CD4-positive, alpha-beta T cell treated with Interleukin-17A for 4 hours (primary cell): ENCODE results near the gene FGF22.

Source experiments
- DNase-seq: peaks from one replicate; pipeline ENCODE4 v3.0.0-alpha.2; 2020; ENCODE audit warnings: mixed read lengths

The FGF22 gene

DNA sequence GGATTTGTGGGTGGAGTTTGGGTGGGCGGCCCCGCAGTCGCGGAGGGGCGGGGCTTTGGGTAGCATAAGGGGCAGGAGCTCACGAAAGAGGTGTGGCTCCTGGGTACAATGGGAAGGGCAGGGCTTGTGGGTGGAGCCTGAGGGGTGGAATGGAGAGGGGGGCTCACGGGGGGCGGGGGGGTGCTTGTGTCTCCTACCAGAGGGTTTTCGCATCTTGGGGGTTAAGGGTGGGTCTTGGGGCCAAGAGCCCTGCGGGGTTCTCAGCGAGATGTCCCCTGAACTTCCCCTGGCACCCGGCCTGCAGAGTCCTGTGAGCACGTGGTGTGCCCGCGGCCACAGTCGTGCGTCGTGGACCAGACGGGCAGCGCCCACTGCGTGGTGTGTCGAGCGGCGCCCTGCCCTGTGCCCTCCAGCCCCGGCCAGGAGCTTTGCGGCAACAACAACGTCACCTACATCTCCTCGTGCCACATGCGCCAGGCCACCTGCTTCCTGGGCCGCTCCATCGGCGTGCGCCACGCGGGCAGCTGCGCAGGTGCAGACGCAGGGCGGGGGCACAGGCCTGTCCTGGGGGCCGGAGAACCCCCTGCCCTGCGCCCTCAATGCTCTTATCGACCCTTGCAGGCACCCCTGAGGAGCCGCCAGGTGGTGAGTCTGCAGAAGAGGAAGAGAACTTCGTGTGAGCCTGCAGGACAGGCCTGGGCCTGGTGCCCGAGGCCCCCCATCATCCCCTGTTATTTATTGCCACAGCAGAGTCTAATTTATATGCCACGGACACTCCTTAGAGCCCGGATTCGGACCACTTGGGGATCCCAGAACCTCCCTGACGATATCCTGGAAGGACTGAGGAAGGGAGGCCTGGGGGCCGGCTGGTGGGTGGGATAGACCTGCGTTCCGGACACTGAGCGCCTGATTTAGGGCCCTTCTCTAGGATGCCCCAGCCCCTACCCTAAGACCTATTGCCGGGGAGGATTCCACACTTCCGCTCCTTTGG lies 41.6 kb downstream of the FGF22 start:
- DNase-seq: peak; percentile 90

DNA sequence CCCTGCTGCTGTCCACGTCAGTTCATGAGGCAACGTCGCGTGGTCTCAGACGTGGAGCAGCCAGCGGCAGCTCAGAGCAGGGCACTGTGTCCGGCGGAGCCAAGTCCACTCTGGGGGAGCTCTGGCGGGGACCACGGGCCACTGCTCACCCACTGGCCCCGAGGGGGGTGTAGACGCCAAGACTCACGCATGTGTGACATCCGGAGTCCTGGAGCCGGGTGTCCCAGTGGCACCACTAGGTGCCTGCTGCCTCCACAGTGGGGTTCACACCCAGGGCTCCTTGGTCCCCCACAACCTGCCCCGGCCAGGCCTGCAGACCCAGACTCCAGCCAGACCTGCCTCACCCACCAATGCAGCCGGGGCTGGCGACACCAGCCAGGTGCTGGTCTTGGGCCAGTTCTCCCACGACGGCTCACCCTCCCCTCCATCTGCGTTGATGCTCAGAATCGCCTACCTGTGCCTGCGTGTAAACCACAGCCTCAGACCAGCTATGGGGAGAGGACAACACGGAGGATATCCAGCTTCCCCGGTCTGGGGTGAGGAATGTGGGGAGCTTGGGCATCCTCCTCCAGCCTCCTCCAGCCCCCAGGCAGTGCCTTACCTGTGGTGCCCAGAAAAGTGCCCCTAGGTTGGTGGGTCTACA lies 43.1 kb downstream of the FGF22 start:
- no peak for DNase-seq

DNA sequence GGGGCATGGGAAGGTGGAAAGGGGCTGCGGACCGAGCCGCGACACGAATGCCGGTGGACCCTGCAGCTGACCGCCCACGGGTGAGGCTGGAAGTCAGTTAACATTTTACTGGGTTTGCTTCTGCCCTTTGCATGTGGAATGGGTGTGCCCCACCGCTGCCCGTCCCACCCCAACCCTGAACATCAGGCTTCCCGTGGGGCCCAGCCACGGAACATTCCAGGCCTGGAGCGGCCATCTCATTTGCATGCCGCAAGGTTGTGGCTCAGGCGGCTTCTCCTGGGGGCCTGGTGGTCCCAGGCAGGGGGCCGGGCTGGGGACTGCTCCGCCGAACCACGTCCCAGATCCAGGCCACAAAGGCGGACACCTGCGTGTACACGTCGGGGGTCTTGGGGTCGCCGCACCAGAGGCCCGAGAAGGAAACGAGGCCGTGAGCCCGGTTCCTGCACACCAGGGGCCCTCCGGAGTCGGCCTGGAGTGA lies 45.8 kb downstream of the FGF22 start:
- DNase-seq: no peak

DNA sequence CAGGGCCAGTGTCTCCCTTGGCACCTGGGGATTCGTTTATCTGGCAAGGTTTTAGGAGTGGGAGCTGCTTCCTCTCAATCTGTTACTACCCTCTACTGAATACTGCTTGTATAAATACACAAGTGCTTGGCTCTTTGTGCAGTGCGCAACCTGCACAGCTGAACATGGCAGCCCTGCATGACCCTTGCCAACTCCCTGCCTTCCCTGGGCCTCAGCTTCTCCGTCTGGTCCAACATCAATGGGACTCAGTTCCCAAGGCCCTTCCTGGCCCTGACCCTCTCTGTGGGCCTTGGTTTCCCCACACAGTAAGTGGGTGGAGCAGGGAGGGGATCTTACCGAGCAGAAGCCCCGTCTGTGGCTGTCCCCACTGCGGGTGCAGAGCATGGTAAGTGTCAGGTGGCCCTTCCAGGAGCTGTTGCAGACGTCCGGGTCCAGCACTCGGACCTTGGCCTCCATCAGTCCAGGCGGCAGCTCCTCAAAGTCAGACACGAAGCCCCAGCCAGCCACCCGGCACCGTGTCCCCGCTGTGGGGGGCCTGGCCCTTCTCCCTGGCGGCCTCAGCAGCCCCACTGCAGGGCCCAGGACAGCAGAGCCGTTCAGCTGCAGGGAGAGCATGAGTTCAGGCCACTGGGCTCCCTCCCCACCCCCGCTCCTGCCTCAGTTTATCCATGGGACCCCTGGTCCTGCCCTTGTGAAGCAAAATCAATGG lies 47.1 kb downstream of the FGF22 start:
- DNase-seq: no peak

DNA sequence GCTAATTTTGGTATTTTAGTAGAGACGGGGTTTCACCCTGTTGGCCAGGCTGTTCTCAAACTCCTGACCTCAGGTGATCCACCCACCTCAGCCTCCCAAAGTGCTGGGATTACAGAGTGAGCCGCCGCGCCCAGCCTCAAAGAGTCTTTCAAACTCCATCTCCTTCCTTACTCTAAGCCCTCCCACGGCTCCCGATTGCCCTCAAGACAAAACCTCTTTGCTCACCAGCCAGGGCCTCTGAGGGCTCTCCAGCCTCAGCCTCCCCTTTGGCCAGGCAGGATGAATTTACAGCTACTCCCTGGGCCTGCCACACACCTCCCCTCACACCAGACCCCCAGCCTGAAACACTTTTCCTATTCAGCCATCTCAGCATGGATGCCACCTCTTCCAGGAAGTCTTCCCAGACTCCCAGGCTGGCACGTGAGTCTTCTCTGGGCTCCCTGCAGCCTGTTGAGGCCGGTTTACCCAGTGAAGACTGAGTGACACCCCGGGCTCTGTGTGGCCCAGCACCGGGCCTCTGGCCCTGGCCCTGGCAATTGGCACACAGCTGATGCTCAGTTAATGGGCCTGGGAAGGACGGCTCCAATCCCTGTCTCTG lies 48.0 kb downstream of the FGF22 start:
- no peak for DNase-seq

DNA sequence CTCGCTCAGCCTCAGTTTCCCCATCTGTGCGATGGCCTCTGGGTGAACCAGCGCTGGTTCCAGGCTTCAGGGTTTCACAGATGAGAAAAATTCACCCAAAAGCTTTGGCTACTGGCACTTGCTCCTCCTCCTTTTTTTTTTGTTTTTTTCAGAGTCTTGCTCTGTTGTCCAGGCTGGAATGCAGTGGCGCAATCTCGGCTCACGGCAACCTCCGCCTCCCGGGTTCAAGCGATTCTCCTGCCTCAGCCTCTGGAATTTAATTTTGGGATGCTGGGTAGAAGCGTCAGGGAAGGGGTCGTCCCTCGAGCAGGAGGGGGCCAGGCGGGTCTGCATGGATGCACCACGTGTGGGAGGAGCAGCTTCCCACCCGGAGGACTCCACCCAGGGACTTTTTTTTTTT lies 48.5 kb downstream of the FGF22 start:
- no peak for DNase-seq

DNA sequence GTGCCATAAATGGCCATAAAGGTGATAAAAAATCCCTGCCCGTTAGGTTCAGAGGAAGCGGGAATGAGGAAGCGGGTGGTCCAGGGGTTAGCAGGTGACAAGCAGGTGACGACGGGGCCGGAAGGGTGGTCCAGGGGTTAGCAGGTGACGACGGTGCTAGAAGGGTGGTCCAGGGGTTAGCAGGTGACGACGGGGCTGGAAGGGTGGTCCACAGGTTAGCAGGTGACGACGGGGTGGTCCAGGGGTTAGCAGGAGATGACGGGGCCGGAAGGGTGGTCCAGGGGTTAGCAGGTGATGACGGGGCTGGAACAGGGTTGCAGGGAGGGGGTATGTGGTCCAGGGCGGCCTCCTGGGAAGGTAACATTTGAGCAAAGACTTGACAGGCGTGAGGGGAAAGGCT lies 49.3 kb downstream of the FGF22 start:
- DNase-seq: no peak

DNA sequence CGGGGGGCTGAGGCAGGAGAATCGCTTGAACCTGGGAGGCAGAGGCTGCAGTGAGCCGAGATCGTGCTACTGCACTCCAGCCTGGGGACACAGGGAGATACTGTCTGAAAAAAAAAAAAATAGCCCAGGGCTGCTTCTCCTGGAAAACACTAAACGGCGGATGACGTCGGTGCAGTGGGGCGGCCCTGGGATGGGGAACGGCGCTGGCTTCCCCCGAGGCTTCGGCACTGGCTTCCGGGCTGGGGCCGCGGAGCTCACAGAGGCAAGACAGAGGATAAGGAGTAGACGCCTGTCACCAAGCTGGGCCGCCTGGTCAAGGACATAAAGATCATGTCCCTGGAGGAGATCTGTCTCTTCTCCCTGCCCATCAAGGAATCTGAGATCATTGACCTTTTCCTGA lies 50.5 kb downstream of the FGF22 start:
- DNase-seq: no peak
